ENCODE data around the gene INHBB.

- TF ChIP-seq, protein P1, sequence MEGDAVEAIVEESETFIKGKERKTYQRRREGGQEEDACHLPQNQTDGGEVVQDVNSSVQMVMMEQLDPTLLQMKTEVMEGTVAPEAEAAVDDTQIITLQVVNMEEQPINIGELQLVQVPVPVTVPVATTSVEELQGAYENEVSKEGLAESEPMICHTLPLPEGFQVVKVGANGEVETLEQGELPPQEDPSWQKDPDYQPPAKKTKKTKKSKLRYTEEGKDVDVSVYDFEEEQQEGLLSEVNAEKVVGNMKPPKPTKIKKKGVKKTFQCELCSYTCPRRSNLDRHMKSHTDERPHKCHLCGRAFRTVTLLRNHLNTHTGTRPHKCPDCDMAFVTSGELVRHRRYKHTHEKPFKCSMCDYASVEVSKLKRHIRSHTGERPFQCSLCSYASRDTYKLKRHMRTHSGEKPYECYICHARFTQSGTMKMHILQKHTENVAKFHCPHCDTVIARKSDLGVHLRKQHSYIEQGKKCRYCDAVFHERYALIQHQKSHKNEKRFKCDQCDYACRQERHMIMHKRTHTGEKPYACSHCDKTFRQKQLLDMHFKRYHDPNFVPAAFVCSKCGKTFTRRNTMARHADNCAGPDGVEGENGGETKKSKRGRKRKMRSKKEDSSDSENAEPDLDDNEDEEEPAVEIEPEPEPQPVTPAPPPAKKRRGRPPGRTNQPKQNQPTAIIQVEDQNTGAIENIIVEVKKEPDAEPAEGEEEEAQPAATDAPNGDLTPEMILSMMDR (conservative IDR thresholded peaks at IDR 0.05; ENCODE audit: low read depth, low read length): no peak
- TF ChIP-seq EZH2 (IDR thresholded peaks at IDR 0.05; ENCODE audit: low read length, unreplicated experiment): no peak
These were observed 31.0 kb downstream of the INHBB start for GRCh38 chr2:120376679-120377640.
